CD4-positive, alpha-beta T cell treated with Interleukin-6 at 100 ng/mL for 8 hours (primary cell): ENCODE measurements around the gene CHCHD6.

Experiments used
- DNase-seq: peaks from one replicate; pipeline ENCODE4 v3.0.0-alpha.2; 2020; ENCODE audit warnings: mixed read lengths, low spot score

CHCHD6 gene, protein sequence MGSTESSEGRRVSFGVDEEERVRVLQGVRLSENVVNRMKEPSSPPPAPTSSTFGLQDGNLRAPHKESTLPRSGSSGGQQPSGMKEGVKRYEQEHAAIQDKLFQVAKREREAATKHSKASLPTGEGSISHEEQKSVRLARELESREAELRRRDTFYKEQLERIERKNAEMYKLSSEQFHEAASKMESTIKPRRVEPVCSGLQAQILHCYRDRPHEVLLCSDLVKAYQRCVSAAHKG

DNA sequence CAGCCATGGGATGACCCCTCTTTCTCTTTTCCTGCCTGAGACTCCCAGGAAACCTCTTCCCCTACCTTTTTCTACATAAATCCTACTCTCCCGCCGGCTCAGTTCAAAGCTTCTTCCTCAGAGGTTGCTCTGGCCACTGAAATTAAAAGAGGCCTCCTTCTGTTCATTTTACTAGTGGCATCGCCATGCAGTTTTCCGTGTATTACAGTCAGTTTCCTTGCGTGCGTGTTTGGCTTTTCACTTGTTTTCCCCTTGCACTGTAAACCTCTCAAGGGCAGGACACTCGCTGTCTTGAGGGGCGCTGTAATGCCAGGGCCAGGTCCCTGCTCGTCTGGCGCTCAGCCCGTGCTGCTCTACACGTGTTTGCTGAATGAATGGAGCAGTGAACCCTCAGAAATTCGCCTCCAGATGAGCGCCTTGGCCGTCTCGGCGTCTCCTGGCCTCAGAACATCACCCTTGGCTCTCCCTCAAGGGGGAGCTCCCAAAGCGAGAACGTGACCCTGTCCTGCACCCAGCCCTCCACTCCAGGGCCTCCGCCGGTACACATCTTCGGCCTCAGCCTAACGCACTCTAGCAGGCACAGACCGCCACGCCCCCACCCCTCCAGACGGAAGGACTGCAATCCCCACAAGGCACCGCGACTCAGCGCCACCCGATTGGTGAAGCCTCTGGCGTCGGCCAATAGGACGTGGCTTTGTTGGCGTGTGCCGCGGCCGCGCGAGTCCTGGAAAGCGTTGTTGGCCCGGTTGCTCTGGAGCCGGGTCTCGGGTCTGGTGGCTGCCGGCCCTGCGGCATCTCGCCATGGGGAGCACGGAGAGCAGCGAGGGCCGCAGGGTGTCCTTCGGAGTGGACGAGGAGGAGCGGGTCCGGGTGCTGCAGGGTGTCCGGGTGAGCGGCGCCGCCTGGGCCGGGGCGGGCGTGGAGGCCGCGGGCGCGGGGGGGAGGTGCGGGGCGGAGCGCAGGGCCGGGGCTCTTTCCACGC, at the start of gene CHCHD6:
Gene CHCHD6, plus strand, starts transcription at position 729 of the 982 bp plus-strand sequence. Its CDS starts 73 bp downstream, at position 802.
- peak; percentile 95 for DNase-seq

DNA sequence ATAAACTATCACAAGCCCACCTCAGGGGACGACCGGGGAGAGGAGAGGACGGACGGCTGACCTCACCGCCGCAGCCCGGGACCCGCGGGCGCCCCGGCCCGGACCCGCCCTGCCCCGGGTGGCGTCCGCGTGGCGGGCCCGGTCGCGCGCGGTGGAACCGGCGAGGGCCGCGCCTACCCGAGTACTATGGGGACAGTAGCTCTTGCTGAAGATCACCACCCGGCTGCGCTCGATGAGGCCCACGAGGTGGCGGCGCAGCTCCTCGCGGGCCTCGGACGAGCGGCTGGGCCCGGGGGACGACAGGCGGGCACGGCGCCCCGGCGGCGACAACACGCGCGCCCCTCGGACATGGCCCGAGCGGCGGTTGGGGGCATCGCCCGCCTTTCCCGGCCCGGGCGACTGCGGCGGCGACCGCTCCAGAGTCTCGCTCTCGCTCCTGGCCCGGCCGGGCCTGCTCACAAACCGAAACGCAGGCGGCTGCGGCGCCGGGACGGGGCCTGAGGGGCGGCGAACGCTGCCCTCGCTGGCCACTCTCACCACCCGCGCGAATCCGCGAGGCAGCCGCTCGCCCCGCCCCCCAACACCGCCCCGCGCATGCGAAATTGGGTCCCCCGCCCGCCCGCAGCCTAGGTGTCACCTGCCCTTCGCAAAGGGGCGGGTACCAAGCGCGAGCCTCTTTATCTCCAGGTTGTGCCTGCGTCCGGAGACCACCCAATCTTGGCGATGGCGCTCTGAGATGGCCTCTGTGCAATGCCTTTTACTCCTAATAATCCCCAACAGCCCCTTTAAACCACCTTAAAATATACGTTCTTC, 49.3 kb upstream of the CHCHD6 start, which contains the start of gene TXNRD3:
Gene TXNRD3, minus strand, starts transcription at position 554 of the 813 bp plus-strand sequence.
- peak; percentile 61 for DNase-seq

DNA sequence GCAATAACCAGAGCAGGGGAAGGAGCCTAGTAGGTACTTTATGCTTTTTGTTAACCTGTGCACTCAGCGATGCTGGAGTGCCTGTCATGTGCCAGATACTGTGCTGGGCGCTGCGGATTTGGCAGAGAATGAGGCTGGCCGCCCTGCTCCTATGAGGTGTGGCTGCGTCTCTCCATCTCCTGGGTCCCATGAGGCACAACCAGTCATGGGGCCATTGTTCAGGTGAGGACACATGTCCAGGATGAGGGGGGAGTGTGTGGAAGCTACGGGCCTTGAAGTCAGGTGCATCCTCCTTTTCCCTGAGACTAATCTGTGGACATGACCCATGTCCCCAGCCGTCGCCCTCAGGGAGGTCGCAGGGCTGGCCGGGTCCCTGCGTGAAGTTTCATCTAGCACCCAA, 48.2 kb upstream of the CHCHD6 start:
- DNase-seq: no peak

DNA sequence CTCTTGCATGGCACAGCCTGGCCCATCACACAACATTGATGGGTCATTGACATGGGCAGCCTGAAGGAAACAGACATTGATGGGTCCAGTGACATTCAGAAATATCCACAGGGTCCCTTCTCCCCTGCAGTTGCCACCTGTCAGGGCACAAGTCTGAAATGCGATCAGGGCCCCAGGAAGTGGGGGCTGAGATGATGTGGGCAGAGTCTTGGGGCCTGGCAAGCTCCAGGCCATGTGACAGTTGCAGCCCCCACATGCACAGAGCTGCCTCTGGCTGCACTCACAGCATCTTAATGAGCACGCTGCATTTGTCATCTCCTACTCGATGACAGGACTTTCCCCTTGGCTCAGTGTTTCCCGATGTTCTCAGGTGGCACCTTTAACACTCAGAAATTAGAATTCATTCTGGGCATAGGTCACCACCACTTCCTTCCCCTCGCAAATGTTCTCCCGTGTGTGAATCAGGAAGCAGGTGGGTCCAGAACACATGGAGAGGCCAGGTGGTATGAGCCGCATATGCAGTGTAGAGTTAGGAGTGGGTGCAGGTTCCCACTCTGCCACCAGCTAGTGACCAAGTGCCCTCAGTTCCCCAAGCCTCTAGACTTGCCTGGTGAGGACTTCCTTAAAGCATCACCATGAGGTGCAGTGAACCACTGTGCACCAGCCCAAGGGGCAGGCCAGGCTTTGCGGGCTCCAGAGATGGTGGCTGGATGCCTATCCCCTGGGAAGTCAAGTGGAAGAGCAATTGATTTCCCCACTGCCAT, 47.5 kb upstream of the CHCHD6 start:
- no peak for DNase-seq

DNA sequence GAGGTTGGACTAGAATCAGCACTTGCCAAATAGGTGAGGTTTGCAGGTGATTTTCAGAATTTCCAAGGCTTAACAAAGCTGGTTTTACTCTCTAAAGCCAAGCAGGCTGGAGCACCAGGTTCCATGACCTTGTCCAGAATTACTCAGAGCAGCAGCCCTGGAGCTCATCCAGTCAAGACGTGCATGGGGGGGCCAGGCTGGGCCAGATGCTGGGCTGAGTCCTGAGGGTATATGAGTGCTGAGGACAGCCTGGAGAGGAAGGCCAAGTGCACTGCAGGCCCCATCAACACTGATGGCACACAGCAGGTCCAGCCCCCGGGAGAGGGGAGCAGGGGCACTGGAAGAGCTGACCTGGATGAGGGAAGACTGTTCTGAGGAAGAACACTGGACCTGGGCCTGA, 46.1 kb upstream of the CHCHD6 start:
- DNase-seq: no peak

DNA sequence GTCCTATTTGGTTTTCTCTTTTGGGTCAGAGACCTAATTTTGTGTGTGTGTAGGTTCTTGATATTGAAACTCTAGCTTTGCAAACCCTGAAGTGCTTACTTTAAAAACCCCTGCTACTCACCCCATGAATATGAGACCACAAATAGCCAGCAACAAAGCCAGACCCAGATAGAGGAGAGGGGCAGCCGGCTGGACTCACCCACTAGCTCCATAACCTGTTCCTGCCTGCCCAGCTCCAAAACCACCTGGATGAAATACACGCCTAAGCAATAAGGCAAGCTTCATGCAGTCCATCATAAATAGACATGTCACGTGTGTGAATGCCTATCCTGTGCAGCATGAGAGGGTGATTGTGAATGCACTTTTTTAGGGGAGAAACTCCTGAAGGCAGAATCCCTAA, 45.5 kb upstream of the CHCHD6 start:
- no peak for DNase-seq

DNA sequence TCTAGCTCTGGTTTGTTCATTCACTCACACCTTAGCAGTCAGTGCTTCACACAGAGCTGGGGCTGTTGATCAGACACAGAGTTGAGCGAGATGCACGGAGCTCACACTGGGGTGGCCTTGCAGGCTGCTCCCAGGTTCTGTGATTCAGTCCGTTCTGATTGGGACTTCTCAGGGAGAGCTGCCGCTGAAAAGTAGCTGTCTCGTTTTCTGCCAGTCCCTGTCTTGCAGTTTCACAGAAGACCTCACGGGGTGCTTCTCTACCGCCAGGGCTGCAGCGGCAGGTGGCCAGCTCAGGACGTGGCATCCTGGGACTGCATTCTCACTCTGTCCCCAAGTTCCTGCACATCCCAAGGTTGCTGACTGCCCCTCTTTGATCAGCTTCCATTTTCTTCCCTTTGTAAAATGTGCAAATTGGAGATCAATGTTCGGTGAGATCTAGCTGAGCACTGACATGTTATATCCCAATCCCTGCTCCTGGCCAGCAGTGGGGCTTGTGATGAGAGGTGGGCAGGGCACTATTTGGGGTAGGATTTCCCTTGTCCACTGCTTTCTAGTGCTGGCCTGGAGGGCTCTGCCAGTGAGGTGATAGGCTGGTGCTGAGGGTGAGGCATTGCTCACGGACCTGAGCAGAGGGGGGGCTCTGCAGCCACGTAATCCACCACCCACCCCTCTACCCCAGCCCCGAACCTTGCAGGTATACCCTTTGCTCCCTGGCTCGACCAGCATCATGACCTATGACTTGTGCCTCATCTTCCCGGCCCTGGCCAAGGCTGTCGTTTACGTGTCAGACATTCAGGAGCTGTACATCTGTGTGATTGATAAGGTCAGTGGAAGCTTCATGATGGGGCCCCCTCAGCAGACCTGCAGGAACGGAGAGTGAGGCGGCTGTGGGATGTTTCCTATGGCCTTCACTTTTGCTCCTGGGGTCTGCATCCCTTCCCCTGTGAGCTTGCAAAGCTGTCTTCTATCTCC, 43.8 kb upstream of the CHCHD6 start:
- no peak for DNase-seq

DNA sequence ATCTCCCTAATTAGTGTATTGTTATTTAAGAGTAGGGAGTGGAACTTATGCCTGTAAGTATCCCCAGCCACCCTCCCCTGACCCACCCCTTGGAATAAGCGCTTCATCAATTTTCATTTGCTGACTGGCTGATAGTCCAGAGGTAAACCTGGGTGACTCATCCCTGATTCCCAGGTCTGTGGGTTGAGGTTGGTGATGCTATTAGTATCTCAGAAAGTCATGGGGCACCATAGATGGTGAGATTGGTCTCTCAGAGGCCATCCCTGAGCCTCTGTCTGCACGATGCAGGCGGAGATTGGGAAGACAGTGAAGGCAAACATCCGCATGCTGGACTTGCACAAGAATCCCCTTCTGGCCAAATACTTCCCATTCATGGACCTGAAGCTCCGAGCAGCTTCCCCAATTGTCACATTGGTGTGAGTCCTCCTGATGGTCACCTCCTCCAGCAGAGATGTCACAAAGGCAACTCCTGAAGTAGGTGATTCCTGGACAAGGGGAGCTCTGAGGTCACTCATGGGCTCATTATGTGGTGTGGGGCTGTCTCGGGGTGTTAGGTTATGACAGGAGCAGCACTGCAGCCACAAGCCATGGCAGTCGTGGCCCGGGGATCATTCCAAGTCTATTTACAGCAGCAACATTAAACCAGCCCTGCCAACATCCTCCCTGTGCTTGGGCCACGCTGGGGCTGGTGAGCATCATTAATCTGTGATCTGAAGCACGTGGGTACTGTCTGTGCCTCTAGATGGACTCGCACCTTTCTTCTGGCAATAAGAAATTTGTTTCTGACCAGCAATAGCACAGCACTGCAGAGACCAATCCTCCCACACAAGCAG, 42.3 kb upstream of the CHCHD6 start:
- DNase-seq: no peak

DNA sequence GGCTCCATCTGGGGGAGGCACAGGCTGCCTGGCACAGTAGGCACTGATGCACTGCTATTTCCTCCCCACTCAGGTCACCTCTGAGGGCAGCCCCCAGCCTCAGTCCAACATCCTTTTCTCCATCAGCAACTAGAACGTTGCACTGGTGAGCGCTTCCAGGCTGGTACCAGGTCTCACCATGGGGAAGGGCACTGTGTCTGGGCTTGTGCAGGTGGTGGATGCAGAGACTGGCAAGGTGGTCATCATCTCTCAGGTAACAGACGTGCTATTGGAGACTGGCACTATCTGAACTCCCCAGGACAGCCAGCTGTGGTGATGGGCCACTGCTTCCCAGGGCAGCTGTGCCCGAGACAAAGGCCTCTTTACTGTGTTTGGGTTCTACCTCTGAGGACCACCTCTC, 40.8 kb upstream of the CHCHD6 start:
- no peak for DNase-seq

DNA sequence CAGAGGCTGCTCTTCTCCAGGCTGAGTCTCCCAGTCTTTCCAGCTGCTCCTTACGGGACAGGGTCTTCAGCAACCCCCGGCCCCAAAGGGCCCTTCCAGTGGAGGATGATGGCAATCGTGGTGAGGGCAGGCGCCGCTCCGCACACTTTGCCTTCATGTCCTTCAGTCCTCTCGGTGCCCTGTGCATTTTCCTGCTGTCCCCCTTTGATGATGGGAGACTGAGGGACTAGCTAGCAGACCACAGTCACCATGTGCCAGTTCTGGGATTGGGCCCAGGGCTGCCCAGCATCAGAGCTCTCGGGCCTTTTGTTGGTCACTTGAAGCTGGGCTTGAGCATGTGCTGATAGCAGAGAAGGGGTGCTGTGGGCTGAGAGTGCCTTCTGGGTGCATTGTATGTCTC, 40.3 kb upstream of the CHCHD6 start:
- DNase-seq: no peak

DNA sequence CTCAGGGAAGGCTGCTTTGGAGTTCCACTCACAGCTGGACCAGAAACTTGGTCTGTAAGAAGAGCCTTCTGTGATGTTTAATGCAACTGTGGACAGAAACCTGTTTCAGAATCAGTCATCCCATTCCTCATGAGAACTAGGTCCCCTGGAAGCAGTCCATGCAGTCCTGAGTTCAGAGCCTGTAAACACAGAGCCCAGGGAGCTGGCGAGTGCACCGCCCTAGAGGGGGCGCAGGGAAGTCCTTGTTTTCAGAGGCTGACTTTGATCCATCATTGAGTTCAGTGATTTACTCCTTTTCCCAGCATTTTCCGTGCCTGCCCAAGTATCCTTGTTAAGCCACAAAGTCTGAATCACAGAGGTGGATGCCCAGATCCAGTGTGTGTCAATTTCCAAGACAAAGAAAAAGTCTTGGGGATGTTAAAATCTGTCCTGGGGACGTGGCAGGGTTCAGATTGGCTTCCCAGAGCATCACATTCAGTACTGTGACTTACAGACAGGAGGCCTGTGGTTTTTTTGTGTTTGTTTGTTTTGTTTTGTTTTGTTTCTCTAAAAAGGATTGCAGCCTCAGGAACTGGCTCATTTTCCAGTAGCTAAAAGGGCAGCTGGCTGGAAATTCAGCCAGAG, 39.3 kb upstream of the CHCHD6 start:
- DNase-seq: no peak

DNA sequence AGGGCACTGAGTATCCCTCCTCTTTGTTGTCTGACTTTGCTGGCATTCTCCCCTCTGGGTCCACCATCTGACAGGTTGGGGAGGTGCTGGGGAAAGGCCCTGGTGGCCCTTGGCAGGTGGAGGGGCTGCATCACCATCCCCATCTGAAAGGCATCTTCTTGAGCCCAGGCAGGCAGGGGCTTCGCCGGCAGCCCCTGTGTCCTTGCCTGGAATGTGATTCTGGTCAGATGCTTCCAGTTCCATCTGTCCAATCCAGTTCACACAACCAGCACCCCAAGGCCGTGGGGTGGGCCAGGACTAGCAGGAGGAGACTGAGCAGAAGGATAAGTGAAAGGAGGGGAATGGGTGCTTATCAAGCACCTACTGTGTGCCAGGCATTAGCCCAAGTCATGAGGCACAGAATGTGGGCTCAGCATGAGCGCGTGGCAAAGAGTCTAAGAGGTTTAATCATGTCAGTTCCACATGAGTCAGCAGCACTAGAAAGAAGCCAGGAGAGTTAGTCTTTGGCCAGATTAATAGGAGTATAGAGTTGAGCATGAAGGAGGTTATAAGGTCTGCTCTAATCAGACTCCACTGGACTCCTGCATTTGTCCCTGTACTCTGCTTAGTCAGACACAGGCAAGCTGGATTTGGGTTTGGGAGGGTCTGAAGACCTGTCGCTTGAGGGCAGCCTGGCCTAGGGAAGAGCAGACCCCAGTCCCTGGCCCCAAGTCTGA, 38.7 kb upstream of the CHCHD6 start:
- DNase-seq: no peak

DNA sequence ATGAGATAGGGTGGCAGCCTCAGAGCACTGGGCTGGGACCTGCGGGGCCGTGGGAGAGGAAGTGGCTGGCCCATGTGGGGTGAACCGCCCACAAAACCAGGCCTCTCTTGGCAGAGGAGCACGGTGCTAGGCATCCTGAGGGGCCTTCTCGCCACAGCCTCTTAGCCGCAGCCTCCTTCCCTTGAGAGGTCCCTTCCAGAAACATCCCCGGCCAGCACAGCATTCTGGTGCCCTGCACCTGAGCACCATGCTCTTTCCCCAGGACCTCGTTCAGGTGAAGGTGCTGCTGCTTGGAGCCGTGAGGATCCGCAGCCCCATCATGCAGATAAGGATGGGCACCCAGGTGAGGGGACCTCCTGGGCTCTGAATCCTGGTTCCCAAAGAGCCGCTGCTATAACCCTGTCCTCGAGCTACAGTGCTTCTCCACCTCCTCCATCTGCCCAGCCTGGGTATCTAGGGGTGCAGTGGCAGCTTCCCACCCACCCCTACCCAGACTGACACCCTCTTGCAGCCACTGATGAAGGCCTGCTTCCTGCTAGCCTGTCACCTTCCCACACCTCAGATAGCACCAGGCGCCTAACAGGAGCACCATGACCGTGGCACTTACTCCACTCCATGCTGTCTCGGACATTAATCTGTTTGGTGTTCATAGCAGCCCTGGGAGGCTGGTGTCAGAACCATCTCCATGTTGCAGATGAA, 37.9 kb upstream of the CHCHD6 start:
- DNase-seq: no peak

DNA sequence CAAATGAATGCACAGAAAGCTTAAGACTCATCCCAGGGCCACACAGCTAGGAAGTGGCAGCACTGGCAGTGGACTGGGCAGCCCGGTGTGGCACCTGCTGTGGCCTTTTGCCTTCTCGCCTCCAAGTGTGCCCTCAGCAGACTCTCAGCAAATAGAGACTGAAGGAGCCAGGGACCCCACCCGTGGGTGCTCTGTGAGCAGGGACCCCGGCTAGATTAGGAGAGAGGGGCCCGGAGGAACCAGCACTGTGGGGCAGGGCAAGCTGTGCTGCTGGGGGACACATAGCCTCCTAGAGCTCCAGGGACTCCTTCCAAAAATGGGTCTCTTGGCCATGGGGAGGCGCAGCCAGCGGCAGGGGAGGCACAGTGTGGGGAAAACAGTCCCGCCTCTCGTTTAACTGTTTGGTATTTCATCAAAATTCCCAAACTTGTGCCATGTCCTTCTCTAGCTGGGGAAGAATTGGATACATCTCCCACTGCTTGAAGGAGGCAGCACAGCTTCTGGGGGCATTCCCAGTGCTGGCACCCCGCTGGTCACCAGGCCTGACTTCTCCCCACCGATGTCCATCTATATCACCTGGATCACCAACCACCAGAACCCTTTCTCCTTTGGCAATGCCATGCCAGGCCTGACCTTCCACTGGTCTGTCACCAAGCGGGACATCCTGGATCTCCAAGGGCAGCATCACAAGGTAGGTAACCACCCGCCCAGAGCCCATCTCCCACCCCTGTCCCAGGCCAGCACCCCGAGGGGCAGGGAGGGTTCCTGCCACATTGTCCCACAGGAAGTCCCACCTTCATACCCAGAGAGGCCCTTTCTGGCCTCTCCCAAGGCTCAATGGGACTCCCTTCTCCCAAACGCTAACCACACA, 37.1 kb upstream of the CHCHD6 start:
- DNase-seq: no peak

DNA sequence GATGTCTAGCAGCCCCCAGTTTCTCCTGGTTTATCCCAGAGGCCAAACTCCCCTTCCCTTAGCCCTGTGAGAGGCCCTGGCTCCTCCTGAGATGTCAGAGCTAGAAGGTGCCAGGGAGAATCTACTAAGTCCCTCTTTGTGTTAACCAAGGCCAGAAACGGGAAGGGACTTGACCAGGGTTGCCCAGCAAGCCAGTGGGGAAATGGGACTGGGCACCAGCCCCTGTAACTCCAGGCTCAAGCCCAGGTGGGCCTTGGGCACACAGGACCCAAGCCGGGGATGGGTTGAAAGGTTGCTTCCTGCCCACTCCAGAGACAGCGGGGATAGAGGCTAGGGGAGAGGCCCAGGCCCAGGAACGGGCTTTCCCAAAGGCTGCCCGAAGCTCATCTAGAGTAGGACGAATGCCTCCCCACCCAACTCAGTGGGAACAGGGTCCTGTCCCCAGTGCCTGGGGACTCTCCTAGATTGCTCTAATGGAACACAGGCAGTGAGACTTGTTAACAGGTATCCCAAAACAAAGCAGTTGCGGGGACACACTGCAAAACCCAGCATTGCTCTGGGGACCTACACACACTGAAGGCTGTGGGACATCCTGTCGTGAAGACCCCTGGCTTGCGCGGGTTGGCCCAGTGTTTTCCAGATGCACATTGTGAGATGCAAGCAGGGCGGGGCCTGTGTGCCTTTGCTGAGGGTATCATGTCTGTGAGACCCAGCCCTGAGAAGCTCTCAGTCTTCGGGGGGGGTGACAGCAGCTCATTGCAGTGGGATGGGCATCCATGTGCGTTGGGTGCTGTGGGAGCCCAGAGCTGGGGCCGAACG, 36.2 kb upstream of the CHCHD6 start:
- no peak for DNase-seq
